Embryonic facial prominence (tissue), 1 donor: ENCODE data around the gene EFNA3.

Source experiments
- DNase-seq: peaks from one replicate; pipeline ENCODE4 v3.0.0-alpha.2; 2016; ENCODE audit errors: extremely low spot score

Gene EFNA3

GRCh38 chr1:155066777-155067176, 11.9 kb upstream of the EFNA3 start:
- no peak for DNase-seq

- DNase-seq, result no peak
Observed at GRCh38 chr1:155068599-155068998, 10.0 kb upstream of the EFNA3 start.

- DNase-seq, result no peak
Observed at GRCh38 chr1:155069551-155070157, 9.0 kb upstream of the EFNA3 start.

GRCh38 chr1:155070158-155070621, 8.4 kb upstream of the EFNA3 start:
- DNase-seq, result no peak

- DNase-seq, result no peak
Observed at GRCh38 chr1:155070721-155071569, 7.7 kb upstream of the EFNA3 start.

- no peak for DNase-seq
Observed at GRCh38 chr1:155071701-155072100, 6.9 kb upstream of the EFNA3 start.

- no peak for DNase-seq
Observed at GRCh38 chr1:155072531-155073289, 5.9 kb upstream of the EFNA3 start.

GRCh38 chr1:155073377-155074242, 5.0 kb upstream of the EFNA3 start:
- DNase-seq, result no peak

GRCh38 chr1:155075535-155075934, 3.1 kb upstream of the EFNA3 start:
- DNase-seq, result no peak

GRCh38 chr1:155076371-155076770, 2.3 kb upstream of the EFNA3 start:
- no peak for DNase-seq

- no peak for DNase-seq
Observed at GRCh38 chr1:155077346-155077745, 1.3 kb upstream of the EFNA3 start.

GRCh38 chr1:155077758-155078445, 735 bp upstream of the EFNA3 start:
- DNase-seq, result no peak

GRCh38 chr1:155079210-155079486, 511 bp downstream of the EFNA3 start:
- DNase-seq, result no peak

- no peak for DNase-seq
Observed at GRCh38 chr1:155079487-155080311, 1.1 kb downstream of the EFNA3 start.

GRCh38 chr1:155080312-155081228, 1.9 kb downstream of the EFNA3 start:
- DNase-seq, result peak; percentile 75

- DNase-seq, result no peak
Observed at GRCh38 chr1:155081472-155082300, 3.0 kb downstream of the EFNA3 start.

- DNase-seq, result no peak
Observed at GRCh38 chr1:155082301-155083051, 3.8 kb downstream of the EFNA3 start.
